Hepatocyte (in vitro differentiated cells): ENCODE data around the gene LINC00305. TPM values are rescaled to one million over a fixed set of nuclear protein-coding genes. Genes with fewer than 3 reads are reported as not detected.

Source experiments
- DNase-seq: peaks from one replicate; pipeline ENCODE4 v3.0.0-alpha.2; 2016; ENCODE audit warnings: low spot score
- H2AFZ ChIP-seq: fragments of 200-600 bp; sonication (generic); 2 replicates; pipeline ENCODE4 v1.6.0; 2016; ENCODE audit warnings: antibody characterized with exemption, mild to moderate bottlenecking
- H3K27ac ChIP-seq: fragments of 200-600 bp; sonication (generic); 2 replicates; pipeline ENCODE4 v1.5.1; 2016; ENCODE audit warnings: mild to moderate bottlenecking
- H3K27me3 ChIP-seq: fragments of 200-600 bp; sonication (generic); 2 replicates; pipeline ENCODE4 v1.6.1; 2016
- H3K36me3 ChIP-seq: fragments of 200-600 bp; sonication (generic); replicated peaks from 2 replicates; pipeline ENCODE4 v1.5.1; 2016; ENCODE audit warnings: low read depth; ENCODE audit not compliant: insufficient read depth
- H3K4me1 ChIP-seq: fragments of 200-600 bp; sonication (generic); 2 replicates; pipeline ENCODE4 v1.5.1; 2016; ENCODE audit warnings: mild to moderate bottlenecking, moderate library complexity; ENCODE audit not compliant: insufficient read depth
- H3K4me2 ChIP-seq: fragments of 200-600 bp; sonication (generic); 2 replicates; pipeline ENCODE4 v1.6.0; 2016
- H3K4me3 ChIP-seq: fragments of 200-600 bp; sonication (generic); 2 replicates; pipeline ENCODE4 v1.5.1; 2016; ENCODE audit warnings: mild to moderate bottlenecking
- H3K79me2 ChIP-seq: fragments of 200-600 bp; sonication (generic); 2 replicates; pipeline ENCODE4 v1.6.0; 2017; ENCODE audit warnings: mild to moderate bottlenecking
- H3K9me2 ChIP-seq: fragments of 200-600 bp; sonication (generic); replicated peaks from 2 replicates; pipeline ENCODE4 v1.6.0; 2017; ENCODE audit warnings: mild to moderate bottlenecking; ENCODE audit not compliant: insufficient read depth
- H3K9me3 ChIP-seq: fragments of 200-600 bp; sonication (generic); 2 replicates; pipeline ENCODE4 v1.5.1; 2016; ENCODE audit warnings: low read depth, mild to moderate bottlenecking
- H4K20me1 ChIP-seq: fragments of 200-600 bp; sonication (generic); 2 replicates; pipeline ENCODE4 v1.6.0; 2016; ENCODE audit warnings: mild to moderate bottlenecking; ENCODE audit not compliant: insufficient read depth, poor library complexity, severe bottlenecking
- CTCF ChIP-seq: fragments of 200-600 bp; sonication (generic); IDR thresholded peaks from 2 replicates; pipeline ENCODE4 v1.5.1; 2016; ENCODE audit warnings: antibody characterized with exemption, mild to moderate bottlenecking; ENCODE audit not compliant: poor library complexity
- EZH2 ChIP-seq: fragments of 200-600 bp; sonication (generic); IDR thresholded peaks from 2 replicates; pipeline ENCODE4 v1.6.1; 2016; ENCODE audit warnings: antibody characterized with exemption, mild to moderate bottlenecking, borderline replicate concordance
- EZH2phosphoT487 ChIP-seq: fragments of 200-600 bp; sonication (generic); IDR thresholded peaks from one replicate; pipeline ENCODE4 v1.6.1; 2018; ENCODE audit warnings: antibody characterized with exemption, mild to moderate bottlenecking, low read depth, moderate library complexity; ENCODE audit not compliant: unreplicated experiment, severe bottlenecking
- WGBS: methylation state at CpG from one replicate; pipeline ENCODE4 v1.1.6; 2016; ENCODE audit warnings: low lambda C conversion rate; ENCODE audit errors: missing lambda C conversion rate; 5-methylcytosine and 5-hydroxymethylcytosine counted together
- polyA plus RNA-seq: library from polyadenylated mRNA; unstranded; fragments of >200 nt; fragmentation: Nextera tagmentation; extraction: Ambion mirVana; gene quantifications from 2 replicates; pipeline ENCODE4 v1.2.1, GENCODE V29; 2016
- total RNA-seq: library from RNA; depleted of rRNA; stranded (reverse); fragments of >200 nt; gene quantifications from 2 replicates; pipeline ENCODE4 v1.2.3, GENCODE V29; 2014

The LINC00305 gene
- total and polyA plus RNA-seq, 2 experiments from 2014 or later = 0.30 to 1.9 TPM

GRCh38 chr18:64103986-64104385, 44.9 kb downstream of the LINC00305 start:
- Histone ChIP-seq H4K20me1 (no peaks in the 10 kb centered on the region), H3K27me3 (no peaks in the 10 kb centered on the region), H3K27ac (no peak overlapping the region), H3K4me3 (no peak overlapping the region), H3K9me2 (no peaks in the 10 kb centered on the region), H3K4me1 (no peaks in the 10 kb centered on the region), H3K36me3 (no peaks in the 10 kb centered on the region), H3K79me2 (no peaks in the 10 kb centered on the region), H3K9me3 (no peaks in the 10 kb centered on the region), H2AFZ (no peak overlapping the region), H3K4me2 (no peak overlapping the region)
- TF ChIP-seq CTCF (peak; percentile 38), EZH2 (no peak)
- peak; percentile 32 for DNase-seq
- WGBS = 80% methylated on average over 4 of the region's 4 CpGs

- no peaks in the 10 kb centered on the region for H3K36me3 ChIP-seq
- H4K20me1 ChIP-seq = no peaks in the 10 kb centered on the region
- H3K4me3 ChIP-seq = no peak overlapping the region
- H2AFZ ChIP-seq = no peak overlapping the region
- TF ChIP-seq EZH2 (no peak), EZH2phosphoT487 (no peak), CTCF (no peak)
- no peaks in the 10 kb centered on the region for H3K4me1 ChIP-seq
- H3K4me2 ChIP-seq = no peak overlapping the region
- DNase-seq = no peak
- 73% methylated on average over 6 of the region's 6 CpGs for WGBS
- H3K27ac ChIP-seq = no peak overlapping the region
- H3K9me2 ChIP-seq = no peaks in the 10 kb centered on the region
- H3K79me2 ChIP-seq = no peaks in the 10 kb centered on the region
- H3K27me3 ChIP-seq = no peaks in the 10 kb centered on the region
- H3K9me3 ChIP-seq = no peaks in the 10 kb centered on the region
These were observed 48.6 kb downstream of the LINC00305 start for GRCh38 chr18:64100116-64100922.

GRCh38 chr18:64099244-64099643, 49.6 kb downstream of the LINC00305 start:
- no peak overlapping the region for H2AFZ ChIP-seq
- no peaks in the 10 kb centered on the region for H4K20me1 ChIP-seq
- 88% methylated on average over 3 of the region's 3 CpGs for WGBS

More at GRCh38 chr18:64099244-64099643, 49.6 kb downstream of the LINC00305 start:
- H3K27ac ChIP-seq = no peak overlapping the region
- no peaks in the 10 kb centered on the region for H3K79me2 ChIP-seq
- H3K4me3 ChIP-seq = no peak overlapping the region
- H3K4me1 ChIP-seq = no peaks in the 10 kb centered on the region
- DNase-seq = no peak
- TF ChIP-seq EZH2 = no peak
- no peak for TF ChIP-seq EZH2phosphoT487
- no peak for TF ChIP-seq CTCF
- H3K9me2 ChIP-seq = no peaks in the 10 kb centered on the region
- H3K27me3 ChIP-seq = no peaks in the 10 kb centered on the region
- H3K4me2 ChIP-seq = no peak overlapping the region
- H3K36me3 ChIP-seq = no peaks in the 10 kb centered on the region
- H3K9me3 ChIP-seq = no peaks in the 10 kb centered on the region
